ENCODE results near the gene NKPD1. TPM values are rescaled to one million over a fixed set of nuclear protein-coding genes. Genes with fewer than 3 reads are reported as not detected.

NKPD1 gene
- total RNA-seq, 6 experiments from 2014 or later, result 0.07 to 0.17 (median 0.07) TPM; not detected in 1

DNA sequence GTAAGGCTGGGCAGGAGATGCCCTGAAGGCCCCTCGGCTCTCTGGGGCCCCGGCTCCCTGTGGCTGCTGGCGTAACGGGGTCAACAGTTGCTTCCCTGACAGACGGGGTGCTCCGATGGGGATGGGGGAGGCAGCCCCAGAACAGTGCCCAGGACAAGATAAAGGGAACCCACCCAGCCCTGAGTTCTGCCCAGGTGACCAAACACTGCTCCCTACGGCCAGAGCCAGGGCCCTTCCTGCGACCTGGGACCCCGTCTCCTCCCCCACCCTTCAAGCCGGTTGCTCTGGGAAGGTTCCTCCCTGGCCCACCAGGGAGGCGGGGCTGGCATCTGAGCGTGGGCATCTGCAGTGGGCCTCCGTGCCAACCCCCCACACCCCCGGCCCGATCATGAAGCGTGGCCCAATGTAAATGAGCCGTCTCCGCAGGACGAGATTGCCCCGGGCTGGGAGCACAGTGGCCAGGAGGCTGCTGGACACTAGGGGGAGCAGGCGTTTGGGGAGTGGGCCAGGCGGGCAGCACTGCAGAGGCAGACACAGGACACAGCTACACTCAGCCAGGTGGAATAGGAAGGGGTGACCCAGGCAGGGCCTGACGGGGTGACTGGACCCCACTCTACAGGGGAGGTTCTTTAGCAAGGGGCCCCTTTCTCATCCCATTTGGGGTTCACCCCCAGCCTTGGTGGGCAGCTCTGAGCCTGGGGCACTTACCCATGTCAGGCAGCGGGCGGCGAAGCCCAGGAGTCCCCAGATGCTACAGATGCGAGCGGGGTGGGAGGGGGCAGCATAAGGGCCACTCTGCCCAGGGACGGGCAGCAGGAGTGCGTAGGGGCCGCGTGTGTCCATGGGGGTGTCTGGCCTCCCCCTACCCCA, 1.2 kb upstream of the NKPD1 start:
- H3K9me3 Mint-ChIP-seq, result no peaks in the 10 kb centered on the region
- no peak for DNase-seq
- no peak overlapping the region for H3K27ac Mint-ChIP-seq
- no peaks in the 10 kb centered on the region for H3K4me1 Mint-ChIP-seq (ENCODE audit: low read depth)
- no peak overlapping the region for H3K4me3 Mint-ChIP-seq
- peaks cover 7% of the 10 kb centered on the region for H3K27me3 Mint-ChIP-seq (ENCODE audit: insufficient read depth)
- TF ChIP-seq, protein P1, sequence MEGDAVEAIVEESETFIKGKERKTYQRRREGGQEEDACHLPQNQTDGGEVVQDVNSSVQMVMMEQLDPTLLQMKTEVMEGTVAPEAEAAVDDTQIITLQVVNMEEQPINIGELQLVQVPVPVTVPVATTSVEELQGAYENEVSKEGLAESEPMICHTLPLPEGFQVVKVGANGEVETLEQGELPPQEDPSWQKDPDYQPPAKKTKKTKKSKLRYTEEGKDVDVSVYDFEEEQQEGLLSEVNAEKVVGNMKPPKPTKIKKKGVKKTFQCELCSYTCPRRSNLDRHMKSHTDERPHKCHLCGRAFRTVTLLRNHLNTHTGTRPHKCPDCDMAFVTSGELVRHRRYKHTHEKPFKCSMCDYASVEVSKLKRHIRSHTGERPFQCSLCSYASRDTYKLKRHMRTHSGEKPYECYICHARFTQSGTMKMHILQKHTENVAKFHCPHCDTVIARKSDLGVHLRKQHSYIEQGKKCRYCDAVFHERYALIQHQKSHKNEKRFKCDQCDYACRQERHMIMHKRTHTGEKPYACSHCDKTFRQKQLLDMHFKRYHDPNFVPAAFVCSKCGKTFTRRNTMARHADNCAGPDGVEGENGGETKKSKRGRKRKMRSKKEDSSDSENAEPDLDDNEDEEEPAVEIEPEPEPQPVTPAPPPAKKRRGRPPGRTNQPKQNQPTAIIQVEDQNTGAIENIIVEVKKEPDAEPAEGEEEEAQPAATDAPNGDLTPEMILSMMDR (IDR thresholded peaks at IDR 0.05), result peak; percentile 72
- H3K36me3 Mint-ChIP-seq (ENCODE audit: low read depth), result no peaks in the 10 kb centered on the region

DNA sequence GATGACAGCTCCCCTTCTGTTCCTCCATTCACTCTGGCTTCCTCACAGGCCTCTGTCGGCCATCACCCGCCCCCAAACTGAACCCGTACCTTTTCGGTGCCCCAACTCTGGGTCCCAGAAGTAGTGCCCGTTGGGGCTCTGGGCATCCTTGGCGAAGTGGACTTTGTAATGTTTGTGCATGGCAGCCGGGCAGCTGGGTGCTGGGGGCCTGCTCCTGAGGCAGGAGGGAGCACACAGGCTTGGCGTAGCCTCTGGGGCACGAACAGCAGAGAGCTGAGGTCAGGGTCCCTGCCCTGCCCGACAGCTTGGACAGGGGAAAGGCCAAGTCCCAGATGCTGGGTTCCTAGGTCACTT, 834 bp downstream of the NKPD1 start:
- Mint-ChIP-seq H3K4me1 (ENCODE audit: low read depth) (no peaks in the 10 kb centered on the region), H3K4me3 (no peak overlapping the region)
- TF ChIP-seq, protein P1 (IDR thresholded peaks at IDR 0.05), result no peak

DNA sequence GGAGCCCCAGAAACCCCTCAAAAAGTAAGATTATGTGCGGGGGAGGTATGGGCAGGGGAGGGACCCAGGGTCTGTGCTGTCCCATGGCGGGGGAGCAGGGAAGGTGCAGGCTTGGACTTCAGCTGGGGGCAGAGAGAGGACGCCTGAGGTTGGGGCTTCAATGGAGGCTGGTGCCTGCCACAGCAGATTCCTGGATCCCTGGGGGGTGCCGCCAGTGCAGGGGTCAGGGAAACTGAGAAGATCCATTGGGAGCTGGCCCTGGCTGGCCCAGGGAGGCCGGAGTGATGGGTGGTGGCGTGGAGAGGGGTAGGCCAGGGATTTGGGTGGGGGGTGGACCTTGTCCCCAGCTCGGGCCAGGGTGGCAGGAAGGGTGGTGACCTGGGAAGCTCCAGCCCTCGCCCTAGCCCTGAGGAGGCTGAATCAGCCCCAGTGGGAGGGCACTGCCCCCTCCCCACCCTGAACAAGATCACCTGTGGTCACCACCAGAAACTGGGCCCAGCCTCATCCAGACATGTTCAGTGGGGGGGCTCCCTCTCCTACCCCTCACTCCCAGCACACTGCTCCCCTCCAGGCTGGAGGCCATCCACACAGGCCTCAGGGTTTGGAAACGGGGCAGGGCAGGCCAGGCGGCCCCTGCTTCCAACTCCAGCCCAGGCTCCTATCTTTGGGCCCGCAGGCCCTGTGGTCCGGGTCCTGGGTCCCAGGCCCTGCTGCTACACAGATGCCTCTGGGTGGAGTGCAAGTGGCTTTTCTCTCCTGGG, 1.4 kb downstream of the NKPD1 start:
- no peaks in the 10 kb centered on the region for H3K9me3 Mint-ChIP-seq
- no peak for DNase-seq
- TF ChIP-seq, protein P1 (IDR thresholded peaks at IDR 0.05), result no peak
- no peak overlapping the region for H3K27ac Mint-ChIP-seq
- peaks cover 10% of the 10 kb centered on the region for H3K27me3 Mint-ChIP-seq (ENCODE audit: insufficient read depth)
- peaks cover 3% of the 10 kb centered on the region for H3K4me1 Mint-ChIP-seq (ENCODE audit: low read depth)
- no peak overlapping the region for H3K4me3 Mint-ChIP-seq
- no peaks in the 10 kb centered on the region for H3K36me3 Mint-ChIP-seq (ENCODE audit: low read depth)

More for the DNA sequence above, 834 bp downstream of the NKPD1 start:
- no peaks in the 10 kb centered on the region for H3K9me3 Mint-ChIP-seq
- no peaks in the 10 kb centered on the region for H3K36me3 Mint-ChIP-seq (ENCODE audit: low read depth)
- H3K27ac Mint-ChIP-seq, result no peak overlapping the region
- peaks cover 7% of the 10 kb centered on the region for H3K27me3 Mint-ChIP-seq (ENCODE audit: insufficient read depth)
- DNase-seq, result no peak

DNA sequence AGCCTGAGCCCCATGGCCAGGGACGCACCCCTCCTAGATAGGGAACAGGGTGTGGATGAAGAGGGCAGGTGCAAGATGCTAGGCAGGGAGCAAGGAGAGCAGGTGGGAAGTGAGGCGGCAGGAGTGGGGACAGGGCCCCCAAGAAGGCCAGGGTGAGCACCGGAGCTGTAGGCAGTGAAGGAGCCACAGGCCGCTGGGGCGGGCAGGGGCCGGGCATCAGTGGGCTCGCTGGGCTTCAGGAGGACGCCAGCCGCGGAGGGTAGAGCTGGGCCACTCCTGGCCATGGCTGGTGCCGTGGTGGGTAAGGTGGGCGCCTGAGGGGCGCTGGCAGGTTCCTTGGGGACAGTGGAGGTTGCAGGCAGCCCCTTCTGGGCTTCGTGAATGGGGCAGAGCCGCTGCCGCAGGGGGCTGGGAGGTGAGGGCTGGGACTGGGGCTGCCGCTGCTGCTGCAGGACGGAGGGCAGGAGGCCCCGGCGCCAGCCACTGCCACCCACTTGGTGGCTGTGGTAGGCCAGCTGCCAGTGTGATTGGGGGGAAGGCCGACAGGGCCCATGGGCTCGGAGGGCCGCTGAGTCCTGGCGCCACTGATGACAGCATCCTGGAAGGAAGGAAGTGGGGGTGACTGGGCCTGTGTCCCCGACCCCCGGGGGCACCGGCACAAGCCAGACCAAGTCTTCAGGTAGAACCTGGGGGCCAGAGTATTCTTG, 2.1 kb downstream of the NKPD1 start:
- H3K27me3 Mint-ChIP-seq (ENCODE audit: insufficient read depth), result peaks cover 11% of the 10 kb centered on the region
- no peak overlapping the region for H3K27ac Mint-ChIP-seq
- no peak for DNase-seq
- H3K4me1 Mint-ChIP-seq (ENCODE audit: low read depth), result peaks cover 10% of the 10 kb centered on the region
- H3K4me3 Mint-ChIP-seq, result no peak overlapping the region
- TF ChIP-seq, protein P1 (IDR thresholded peaks at IDR 0.05), result no peak
- H3K9me3 Mint-ChIP-seq, result no peaks in the 10 kb centered on the region
- H3K36me3 Mint-ChIP-seq (ENCODE audit: low read depth), result no peaks in the 10 kb centered on the region

DNA sequence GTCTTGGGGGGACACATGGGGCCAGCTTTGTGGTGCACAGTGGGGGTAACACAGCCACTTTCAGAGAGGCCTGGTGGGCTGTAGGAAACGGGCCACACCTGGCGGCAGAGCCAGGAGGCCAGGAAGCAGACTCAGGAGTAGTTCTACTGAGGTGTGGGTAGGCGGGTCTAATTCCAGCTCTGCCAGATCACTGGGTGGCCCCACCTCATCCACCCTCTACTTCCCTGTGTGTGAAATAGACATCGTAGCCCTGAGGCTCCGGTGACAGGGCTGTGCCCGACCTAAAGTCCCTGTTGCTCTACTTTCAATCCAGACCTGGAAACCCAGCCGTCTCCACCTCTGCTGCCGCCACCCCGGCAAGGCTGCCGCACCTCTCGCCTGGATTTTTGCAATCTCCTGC, 4.0 kb downstream of the NKPD1 start:
- no peaks in the 10 kb centered on the region for H3K9me3 Mint-ChIP-seq

More for the DNA sequence above, 4.0 kb downstream of the NKPD1 start:
- no peak overlapping the region for H3K4me3 Mint-ChIP-seq
- peaks cover 11% of the 10 kb centered on the region for H3K4me1 Mint-ChIP-seq (ENCODE audit: low read depth)
- H3K36me3 Mint-ChIP-seq (ENCODE audit: low read depth), result no peaks in the 10 kb centered on the region
- peaks cover 16% of the 10 kb centered on the region for H3K27me3 Mint-ChIP-seq (ENCODE audit: insufficient read depth)
- TF ChIP-seq, protein P1 (IDR thresholded peaks at IDR 0.05), result no peak
- no peak overlapping the region for H3K27ac Mint-ChIP-seq
- no peak for DNase-seq
